ENCODE data around the gene CECR2.

GRCh38 chr22:17542452-17542851, 173.2 kb downstream of the CECR2 start:
- TF ChIP-seq POLR2AphosphoS5 (IDR thresholded peaks at IDR 0.05) (no peak), CTCF (IDR thresholded peaks at IDR 0.05; ENCODE audit: poor library complexity, severe bottlenecking) (no peak), EZH2 (IDR thresholded peaks at IDR 0.05; ENCODE audit: borderline replicate concordance, insufficient read depth, low read length, poor library complexity, severe bottlenecking) (no peak), TAF1 (IDR thresholded peaks at IDR 0.05; ENCODE audit: low read depth) (no peak), EP300 (conservative IDR thresholded peaks at IDR 0.05; ENCODE audit: poor library complexity, severe bottlenecking) (no peak), RAD21 (conservative IDR thresholded peaks at IDR 0.05) (no peak), REST (IDR thresholded peaks at IDR 0.05; ENCODE audit: borderline replicate concordance) (no peak), SMC3 (conservative IDR thresholded peaks at IDR 0.05; ENCODE audit: poor library complexity) (no peak), MXI1 (conservative IDR thresholded peaks at IDR 0.05; ENCODE audit: poor library complexity, severe bottlenecking) (no peak)
